Stimulated activated CD8-positive, alpha-beta memory T cell treated with anti-CD3 and anti-CD28 coated beads, Interleukin-15, amount 100 ng/mL, for 4 hours (primary cell): ENCODE results near the gene NXPE3.
"Not testable (repeated sequence)": the region's sequence is repeated elsewhere in the genome, so short reads cannot be mapped to it uniquely, and the experiment has no call there.

Source experiments
- DNase-seq, 2 donors: peaks; one replicate each; pipeline ENCODE4 v3.0.0-alpha.2; 2020; ENCODE audit warnings: low read depth in 2 of 2

Gene NXPE3

GRCh38 chr3:101851850-101852714 is 73.1 kb downstream of the NXPE3 start:
- DNase-seq: no peak

- DNase-seq: no peak
These were observed 74.2 kb downstream of the NXPE3 start for GRCh38 chr3:101852983-101853840.

DNA sequence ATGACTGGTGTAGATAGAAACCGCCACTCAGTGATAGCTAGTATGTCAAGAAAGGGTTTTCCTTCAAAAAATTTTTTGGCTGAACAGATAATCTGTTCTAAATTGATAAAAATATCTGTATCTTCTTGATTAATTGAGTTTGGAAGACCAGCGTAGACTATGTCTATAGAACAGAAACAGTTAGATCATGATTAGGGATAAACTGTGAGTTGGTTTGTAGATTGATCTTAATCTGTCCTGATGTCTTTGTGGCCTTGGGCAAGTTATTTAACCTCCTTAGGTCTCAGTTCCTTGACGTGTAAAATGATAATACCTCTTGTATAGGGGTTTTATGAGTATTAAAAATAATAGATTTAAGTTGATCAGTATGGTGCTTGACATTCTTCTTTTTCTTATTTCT is 75.0 kb downstream of the NXPE3 start:
- DNase-seq: no peak

GRCh38 chr3:101854608-101855304 is 75.7 kb downstream of the NXPE3 start:
- no peak for DNase-seq

DNA sequence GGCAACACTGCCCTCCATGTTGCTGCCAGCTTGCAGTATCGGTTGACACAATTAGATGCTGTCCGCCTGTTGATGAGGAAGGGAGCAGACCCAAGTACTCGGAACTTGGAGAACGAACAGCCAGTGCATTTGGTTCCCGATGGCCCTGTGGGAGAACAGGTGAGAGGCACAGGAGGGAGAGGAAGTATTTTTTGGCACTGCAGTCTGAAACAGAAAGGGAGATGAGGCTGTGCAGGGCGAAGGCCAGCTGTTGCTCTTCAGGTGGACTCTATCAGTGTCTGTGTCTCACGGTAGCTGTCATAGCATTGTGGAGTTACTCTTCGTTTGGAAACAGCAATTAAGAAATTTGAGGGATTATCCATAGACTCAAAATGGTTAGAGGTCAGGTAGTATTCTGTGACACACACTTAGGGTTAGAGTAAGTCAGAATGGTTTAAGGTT is 78.3 kb downstream of the NXPE3 start:
- DNase-seq: no peak

GRCh38 chr3:101858464-101859030 is 79.5 kb downstream of the NXPE3 start:
- DNase-seq: no peak

DNA sequence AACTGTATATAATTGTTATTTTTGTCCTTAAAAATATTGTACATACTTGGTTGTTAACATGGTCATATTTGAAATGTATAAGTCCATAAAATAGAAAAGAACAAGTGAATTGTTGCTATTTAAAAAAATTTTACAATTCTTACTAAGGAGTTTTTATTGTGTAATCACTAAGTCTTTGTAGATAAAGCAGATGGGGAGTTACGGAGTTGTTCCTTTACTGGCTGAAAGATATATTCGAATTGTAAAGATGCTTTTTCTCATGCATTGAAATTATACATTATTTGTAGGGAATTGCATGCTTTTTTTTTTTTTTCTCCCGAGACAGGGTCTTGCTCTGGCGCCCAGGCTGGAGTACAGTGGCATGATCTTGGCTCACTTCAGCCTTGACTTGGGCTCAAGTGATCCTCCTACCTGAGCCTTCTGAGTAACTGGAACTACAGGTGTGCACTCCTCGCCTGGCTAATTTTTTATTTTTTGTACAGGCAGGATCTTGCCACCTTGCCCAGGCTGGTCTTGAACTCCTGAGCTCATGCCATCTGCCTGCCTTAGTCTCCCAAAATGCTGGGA is 81.0 kb downstream of the NXPE3 start:
- DNase-seq: no peak

- DNase-seq: no peak
These were observed 82.3 kb downstream of the NXPE3 start for GRCh38 chr3:101861212-101861788.

GRCh38 chr3:101861789-101862415 is 82.9 kb downstream of the NXPE3 start:
- no peak for DNase-seq

GRCh38 chr3:101862416-101863165 is 83.6 kb downstream of the NXPE3 start:
- no peak for DNase-seq

DNA sequence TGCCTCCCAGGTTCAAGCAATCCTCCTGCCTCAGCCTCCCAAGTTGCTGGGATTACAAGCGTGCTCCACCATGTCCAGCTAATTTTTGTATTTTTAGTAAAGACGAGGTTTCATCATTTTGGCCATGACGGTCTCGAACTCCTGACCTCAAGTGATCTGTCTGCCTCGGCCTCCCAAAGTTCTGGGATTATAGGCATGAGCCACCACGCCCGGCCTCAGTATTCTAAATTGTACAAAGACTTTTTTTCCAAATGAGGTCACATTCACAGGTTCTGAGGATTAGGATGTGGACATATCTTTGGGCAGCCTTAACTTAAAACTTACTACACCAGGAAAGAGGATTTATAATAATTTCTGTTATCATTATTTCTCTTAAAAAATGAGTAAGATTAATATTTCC is 85.9 kb downstream of the NXPE3 start:
- DNase-seq: not testable (repeated sequence)

DNA sequence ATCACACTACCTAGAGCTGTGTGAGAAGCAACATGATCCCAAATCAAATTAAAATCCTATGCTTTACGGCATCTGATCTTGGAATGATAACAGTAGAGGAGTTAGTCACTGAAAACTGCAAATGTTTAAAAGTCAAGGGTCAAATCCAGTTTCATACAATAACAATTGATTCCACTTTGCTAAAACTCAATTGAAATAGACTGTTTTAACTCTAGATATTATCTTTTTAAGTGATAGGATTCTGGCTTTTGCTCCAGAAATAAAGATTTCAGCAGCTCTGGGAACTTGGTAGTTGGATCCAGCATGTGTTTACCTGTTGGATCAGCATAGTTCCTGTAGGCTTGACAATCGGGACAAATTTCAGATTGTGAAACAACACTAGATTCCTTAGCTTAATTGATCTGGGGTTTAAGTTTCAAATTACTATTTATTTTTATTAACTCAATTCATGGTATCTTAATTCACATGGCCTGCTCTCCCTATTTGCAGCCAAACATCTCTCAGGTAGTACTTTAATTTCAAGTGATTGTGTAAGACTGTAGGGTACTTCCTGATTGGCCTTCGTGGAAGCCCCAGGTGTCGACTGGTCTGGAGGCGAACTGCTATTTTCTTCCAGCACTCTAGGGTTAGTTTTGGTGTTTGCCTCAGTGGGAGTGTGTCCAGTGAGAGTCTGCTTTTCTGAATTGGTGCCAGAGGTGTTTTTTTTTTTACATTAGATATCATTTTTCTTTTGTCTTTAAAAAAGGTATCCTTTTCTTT is 86.9 kb downstream of the NXPE3 start:
- DNase-seq: no peak

GRCh38 chr3:101867511-101867910 is 88.5 kb downstream of the NXPE3 start:
- no peak for DNase-seq

- no peak for DNase-seq
These were observed 89.0 kb downstream of the NXPE3 start for GRCh38 chr3:101867996-101868395.

- no peak for DNase-seq
These were observed 89.8 kb downstream of the NXPE3 start for GRCh38 chr3:101868534-101869464.

DNA sequence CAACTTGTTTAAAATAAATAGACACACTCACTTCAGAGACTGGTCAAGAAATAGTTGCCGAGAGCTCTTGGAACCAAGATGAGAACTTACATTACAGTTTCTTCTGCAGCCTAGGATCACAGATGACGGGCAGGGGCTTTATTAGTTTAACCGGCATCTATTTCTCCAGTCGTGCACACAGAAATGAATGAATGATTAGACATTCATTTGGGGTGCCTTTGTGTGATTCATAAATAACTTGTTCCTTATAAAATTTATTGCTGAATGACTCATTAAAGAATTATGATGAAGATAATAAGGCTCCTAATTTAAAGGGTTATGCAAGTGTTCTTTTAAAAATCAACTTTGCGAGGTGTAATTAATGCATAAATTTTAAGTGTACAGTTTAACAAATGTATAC is 91.1 kb downstream of the NXPE3 start:
- DNase-seq: no peak

DNA sequence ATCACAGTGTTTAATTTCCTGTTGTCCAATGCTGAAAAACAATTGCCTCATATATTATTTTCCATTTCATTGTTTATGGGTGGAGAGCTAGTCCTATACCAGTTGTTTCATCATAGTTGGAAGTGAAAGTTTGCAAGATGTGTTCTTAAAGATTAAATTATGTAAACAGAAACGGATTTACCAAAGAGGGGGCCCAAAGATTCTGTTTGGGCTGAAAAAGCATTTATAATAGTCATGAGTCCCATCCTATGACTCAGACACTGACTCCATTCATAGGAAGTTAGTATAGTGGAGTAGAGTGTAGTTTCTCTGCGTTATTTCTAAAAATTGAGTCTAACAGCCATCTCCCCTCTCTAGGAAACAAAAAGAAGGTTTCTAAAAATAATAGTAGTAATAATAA is 94.6 kb downstream of the NXPE3 start:
- no peak for DNase-seq

DNA sequence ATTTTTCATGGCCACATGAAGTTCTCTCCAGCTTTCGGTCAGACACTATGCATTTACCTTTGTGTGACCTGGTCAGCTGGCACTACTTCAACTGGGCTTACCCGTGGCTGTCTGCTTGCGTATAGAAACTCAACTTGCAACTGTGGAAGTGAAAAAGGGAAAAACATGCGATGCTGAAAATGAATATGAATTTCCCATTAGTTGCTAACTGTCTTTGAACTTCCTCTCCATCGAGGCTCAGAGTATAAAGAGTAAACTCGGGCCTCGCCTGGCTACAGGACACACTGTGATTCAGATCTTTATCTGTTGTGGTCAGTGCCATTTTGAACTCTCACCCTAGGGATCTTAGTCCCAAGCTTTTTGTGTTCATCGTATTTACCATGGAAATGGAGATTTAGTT is 97.1 kb downstream of the NXPE3 start:
- DNase-seq: no peak
